H54 (cell line): Measurements from ENCODE around the gene FRS3.
"Not testable (repeated sequence)": the region's sequence is repeated elsewhere in the genome, so short reads cannot be mapped to it uniquely, and the experiment has no call there.

Experiments used
- DNase-seq: peaks from one replicate; pipeline ENCODE4 v3.0.0; 2011; ENCODE audit warnings: low spot score, mixed read lengths; ENCODE audit not compliant: insufficient read length
- FAIRE-seq: peaks from 3 replicates; lab custom pipeline; 2011; peaks lifted over from hg19 to GRCh38; lab: Jason Lieb, UNC
- POLR2A ChIP-seq: IDR thresholded peaks from 2 replicates; pipeline ENCODE4 v1.6.1; 2011; ENCODE audit warnings: low read depth, mild to moderate bottlenecking, low read length

FRS3 gene

DNA sequence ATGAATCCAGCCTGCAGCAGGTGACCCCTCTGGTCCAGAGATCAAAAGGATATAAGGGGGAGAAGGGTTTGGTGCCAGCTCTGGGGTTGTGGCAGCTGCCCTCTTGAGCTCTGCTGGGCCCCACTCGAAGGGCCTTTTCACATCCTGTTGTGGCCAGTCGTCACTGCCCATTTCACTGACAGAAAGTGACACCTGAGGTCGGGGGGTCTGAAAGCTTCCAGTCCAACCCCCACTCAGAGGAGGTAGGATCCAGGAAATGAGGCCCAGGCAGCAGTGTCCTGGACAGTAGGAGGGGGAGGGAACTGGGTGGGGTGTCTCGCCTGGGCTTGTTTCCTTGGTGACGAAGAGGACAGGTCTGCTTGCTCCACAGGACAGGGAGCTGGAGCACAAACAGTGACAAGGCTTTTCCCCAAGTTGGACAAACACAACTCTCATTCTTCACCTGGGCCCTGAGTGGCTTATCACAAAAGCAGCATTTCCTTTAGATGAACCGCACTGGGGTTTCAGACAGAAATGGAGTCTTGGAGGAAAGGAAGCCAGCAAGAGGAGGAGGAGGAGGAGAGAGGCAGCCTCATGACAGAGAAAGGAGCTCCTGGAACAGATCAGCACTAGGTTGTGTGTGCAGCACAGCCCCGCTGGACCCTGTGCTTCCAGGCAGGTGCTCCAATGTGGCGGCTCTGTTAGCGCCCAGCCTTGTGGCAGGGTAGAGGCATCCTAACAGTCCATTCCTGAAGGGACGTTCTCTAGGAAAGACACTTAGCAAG, 11.0 kb downstream of the FRS3 start:
- FAIRE-seq (no peak), DNase-seq (no peak)
- no peak for TF ChIP-seq POLR2A

DNA sequence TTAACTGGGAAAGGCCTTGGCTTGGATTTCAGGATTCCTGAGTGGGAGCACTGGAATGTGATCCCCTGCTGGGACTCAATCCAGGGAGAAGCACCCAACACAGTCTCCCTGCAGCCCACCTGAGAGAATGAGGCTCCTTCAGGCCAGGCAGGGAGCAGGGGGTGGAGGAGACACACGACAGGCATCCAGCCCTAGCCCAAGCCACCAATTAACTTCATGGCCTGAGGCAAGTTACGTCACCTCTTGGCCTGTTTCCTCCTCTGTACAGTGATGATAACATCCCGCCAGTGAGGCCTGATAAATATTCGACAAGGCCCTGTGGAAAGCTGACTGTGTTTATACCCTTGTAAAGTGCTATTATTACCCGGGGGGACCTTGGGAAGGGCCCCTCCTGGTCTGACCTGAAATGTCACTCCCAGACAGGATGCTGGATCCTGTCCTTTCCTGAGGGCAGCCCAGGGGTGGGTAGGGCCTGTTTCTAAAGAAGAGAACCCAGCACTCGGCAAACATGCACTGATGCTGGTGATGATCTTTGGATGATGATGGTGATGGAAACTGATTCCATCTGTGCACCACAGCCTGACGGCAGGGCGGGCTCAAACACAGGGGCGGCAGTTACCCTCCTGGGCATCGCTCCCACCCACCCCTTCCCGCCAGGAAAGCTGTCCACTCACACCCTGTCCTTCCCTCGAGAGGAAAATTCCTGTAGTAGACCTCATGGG, 12.4 kb downstream of the FRS3 start:
- DNase-seq (peak; percentile 68), FAIRE-seq (no peak)
- no peak for TF ChIP-seq POLR2A

DNA sequence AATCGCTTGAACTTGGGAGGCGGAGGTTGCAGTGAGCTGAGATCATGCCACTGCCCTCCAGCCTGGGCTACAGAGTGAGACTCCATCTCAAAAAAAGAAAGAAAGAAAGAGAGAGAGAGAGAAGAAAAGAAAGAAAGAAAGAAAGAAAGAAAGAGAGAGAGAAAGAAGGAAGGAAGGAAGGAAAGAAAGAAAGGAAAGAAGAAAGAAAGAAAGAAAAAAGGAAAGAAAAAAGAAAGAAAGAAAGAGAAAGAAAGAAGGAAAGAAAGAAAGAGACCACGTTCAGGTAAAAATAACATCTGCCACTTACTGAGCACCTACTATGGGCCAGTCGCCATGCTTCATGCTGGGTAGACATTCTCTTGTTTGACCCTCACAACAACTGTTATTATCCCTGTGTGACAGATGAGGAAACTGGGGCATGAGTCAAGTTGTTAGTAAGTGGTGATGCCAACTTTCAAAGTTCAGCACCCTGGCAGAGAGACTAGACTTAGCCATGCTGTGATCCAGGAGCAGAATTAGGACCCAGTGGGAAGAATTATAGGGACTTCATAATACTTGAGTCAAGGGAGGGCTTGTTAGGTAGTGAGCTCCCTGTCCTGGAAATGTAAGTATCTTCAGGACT, 13.5 kb downstream of the FRS3 start:
- FAIRE-seq, DNase-seq: not testable (repeated sequence)

DNA sequence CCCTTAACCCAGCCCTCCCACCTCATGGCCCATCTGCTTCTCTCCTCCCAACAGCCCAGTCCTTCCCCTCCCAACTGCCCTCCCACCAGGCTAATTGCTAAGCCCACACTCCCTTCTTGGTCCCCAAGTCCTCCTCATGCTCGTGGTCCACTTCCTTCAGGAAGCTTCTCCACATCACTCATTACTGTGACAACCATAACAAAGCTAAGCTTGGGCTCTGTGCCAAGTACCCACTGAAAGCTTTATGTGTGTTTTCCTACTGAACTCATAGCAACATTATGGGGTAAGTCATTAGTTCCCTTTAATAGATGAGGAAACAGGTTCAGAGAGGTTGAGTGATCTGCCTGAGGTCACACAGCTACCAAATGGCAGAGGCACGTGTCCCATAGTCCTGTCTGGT, 16.2 kb downstream of the FRS3 start:
- no peak for DNase-seq
- TF ChIP-seq POLR2A: no peak
- FAIRE-seq: no peak

DNA sequence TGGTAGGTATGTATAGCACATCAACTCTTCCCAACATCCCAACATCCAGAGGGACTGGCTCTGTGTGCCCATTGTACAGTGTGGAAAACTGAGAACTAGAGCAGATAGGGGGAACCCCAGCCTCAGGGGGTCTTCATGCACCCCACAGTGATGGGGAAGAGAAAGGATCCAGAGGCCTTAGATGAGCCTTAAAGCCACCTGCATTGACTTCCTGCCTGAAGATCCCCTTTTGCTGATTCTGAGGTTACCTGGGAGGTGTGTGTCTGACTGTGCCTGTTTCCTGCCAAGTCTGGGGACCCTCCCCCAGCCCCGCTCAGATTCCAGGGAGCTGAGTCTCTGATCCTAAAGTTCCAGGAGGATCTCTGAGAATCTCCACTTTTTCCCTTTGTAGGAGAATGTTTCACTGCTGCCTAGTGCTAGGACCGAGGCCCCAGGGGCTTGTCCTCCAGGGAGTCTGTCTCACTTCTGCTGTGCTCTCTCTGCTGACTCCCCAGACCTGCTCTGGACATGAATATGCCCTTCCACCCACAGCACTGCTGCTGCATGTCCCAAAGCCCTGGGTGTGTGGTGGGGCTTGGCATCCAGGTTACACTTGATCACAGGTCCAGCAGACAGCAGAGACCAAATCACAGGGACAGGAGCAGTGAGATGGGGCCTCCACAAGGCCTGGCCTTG, 19.7 kb downstream of the FRS3 start:
- FAIRE-seq (no peak), DNase-seq (no peak)
- no peak for TF ChIP-seq POLR2A

DNA sequence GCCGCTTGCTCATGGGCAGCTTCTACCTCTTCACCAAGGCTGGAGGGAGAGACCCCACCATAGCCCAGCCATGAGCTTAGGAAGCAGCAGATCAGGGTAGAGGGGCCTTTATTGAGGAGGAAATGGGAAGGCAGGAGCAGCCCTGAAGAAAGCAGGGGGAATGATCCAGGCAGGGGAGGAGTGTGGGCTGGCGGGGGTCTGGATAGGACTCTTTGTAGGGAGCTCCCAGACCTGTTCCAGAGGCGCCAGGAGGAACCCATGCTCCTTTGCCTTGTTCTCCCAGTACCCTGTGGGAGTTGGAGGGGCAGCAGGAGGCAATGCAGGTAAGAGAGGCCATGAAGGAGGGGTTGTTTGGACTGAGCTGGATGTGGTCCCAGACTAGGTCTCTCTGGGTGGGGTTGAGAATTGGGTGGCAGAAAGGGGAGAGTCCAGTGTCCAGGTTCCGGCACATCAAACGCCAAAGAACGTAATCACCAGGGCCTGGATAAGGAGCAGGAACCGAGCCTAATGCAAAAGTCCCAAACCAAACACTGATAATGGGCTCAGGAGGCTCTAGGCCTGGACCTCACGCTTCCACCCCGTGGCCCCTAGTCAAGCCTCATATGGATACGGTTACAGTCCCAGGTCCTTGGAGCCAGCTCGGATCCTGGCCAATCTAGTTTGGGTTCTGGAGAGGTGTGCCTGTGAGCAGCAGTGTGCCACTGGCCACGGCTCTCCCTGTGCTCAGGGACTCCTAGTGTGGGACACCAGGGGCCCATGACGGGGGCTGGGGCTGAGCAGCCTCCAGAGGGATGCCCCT, 20.4 kb downstream of the FRS3 start:
- no peak for FAIRE-seq
- TF ChIP-seq POLR2A: no peak
- DNase-seq: no peak

DNA sequence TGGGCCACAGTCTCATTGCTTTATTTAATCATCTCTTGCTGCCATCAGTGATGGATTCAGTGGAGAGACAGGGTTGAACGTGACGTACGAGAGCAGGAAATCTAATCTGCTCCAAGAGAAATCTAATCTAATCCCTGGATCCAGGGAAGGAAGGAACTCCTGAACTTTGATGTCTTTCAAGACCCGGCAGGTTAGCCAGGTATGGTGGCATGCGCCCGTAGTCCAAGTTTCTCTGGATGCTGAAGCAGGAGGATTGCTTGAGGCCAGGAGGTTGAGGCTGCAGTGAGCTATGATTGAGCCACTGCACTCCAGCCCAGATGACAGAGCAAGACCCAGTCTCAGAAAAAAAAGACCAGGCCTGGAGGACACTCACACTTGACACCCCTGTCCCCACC, 21.1 kb downstream of the FRS3 start:
- TF ChIP-seq POLR2A: no peak
- no peak for FAIRE-seq
- no peak for DNase-seq

DNA sequence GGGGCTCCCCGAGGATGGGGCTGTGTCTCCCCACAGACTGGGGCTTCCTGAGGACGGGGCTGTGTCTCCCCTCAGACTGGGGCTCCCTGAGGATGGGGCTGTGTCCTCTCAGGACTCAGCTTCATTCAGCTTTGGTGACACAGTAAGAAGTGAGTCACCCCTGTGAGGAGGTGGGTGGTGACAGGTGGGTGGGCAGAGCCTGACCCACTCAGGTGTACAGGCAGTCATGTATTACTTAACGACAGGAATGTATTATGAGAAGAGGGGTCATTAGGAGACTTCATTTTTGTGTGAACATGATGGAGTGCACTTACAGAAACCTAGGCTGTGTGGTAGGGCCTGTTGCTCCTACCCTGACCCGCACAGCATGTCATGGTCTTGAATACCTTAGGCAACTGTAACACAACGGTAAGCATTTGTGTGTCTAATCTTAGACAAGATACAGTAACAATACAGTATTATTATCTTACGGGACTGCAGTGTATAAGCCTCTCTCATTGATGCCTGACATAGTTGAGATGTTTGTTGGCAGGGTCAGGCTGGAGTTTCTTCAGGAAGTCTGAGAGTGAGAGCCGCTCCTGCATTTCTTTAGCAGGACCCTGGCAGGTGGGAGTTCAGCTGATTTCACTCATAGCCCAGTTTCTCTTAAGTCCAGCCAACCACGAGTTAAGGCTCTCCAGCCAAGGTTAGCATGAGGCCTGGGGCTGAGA, 21.6 kb downstream of the FRS3 start:
- DNase-seq (no peak), FAIRE-seq (no peak)
- no peak for TF ChIP-seq POLR2A

DNA sequence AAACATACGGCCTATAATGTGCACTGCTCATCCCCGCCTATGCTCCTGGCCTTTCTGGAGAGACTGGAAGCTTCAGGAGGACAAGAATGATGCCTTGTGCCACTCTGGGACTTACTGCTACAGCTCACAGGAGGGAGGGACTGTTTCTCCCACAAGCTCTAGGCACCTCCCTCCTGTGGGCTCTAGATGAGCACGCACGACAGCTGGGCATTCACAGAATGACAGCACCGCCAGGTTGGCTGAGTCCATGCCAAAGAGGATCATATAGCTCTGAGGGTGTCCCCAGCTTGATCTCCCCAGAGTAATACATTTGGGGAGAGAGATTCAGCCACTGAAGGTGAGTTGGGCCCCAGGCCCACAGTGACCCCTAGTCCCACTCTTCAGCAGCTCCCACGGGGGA, 22.4 kb downstream of the FRS3 start:
- FAIRE-seq (no peak), DNase-seq (no peak)
- TF ChIP-seq POLR2A: no peak

DNA sequence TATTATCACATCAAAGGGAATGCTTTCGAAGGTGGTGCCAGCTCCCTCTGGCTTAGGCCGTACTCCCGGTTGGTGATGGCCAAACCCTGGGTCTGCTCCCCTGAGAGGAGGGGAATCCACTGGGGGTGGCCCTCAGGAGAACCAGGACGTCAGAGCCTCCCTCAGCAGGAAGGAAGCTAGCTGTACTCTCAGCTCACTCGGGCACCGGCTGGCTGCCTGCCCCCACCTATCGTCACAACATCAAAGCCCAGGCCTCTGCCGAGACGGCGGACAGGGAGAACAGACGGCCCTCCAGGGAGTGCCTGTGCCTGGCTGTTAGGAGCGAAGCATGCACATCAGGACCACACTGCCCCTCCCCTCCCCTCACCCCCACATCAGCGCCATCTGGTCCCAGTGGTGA, 23.3 kb downstream of the FRS3 start:
- no peak for TF ChIP-seq POLR2A
- no peak for FAIRE-seq
- DNase-seq: no peak

DNA sequence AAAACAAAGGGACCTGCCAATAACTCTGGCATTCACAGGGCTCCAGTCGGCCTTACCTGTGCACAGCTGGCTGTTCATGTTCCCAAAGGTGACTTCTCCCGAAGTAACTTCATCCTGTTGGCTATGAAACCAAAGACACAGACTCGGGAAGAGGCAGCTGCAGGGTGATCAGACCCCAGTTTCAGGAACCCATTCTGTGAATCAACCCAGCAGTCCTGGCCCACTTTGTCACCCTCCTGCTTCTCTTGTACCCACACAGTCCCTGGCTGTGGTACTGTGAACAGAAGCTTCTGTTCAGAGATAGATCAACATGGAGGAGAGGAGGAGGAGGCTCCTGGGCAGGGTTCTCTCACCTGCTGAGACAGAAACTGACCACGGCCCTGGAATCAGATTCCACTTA, 23.8 kb downstream of the FRS3 start:
- DNase-seq (no peak), FAIRE-seq (no peak)

DNA sequence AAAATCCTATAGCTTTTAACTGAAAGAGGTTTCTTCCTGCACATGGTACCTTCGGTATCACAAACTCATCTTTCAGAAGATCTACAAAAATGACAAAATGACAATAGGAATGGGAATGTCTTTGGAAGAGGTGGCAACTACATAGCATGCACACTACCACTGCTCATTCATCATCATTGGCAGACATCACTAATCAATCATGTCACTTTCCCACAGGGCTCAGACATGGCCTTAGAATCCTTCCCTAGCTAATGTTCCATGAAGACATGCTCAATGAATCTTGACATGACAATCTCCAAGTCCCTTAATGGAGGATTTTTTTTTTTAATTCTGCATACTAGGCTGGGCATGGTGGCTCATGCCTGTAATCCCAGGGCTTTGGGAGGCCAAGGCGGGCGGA, 29.3 kb downstream of the FRS3 start:
- FAIRE-seq: no peak
- DNase-seq: no peak
- no peak for TF ChIP-seq POLR2A

More for the DNA sequence above, 23.8 kb downstream of the FRS3 start:
- no peak for TF ChIP-seq POLR2A

DNA sequence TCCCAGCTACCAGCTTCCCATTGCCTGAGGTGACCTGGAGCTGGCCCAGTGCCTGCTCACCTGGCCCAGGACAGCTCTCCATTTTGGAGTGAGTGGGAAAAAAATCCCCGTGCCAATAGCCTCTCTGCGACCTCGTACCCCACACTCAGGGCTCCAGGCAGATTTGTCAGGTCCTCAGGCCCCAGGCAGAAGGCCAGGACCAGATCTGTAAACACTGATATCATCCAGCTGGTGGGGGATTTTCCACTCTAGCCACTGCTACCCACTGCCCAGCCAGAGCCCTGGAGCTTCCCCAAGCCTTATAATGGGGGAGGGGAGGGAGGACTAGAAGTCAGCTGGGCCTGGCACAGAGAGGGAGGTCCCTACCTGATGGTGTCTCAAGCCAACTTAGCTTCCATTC, 31.2 kb downstream of the FRS3 start:
- no peak for FAIRE-seq

More for the DNA sequence above, 31.2 kb downstream of the FRS3 start:
- no peak for DNase-seq
- TF ChIP-seq POLR2A: no peak
